Stimulated activated CD8-positive, alpha-beta memory T cell treated with anti-CD3 and anti-CD28 coated beads, Interleukin-4, amount 100 ng/mL, for 1 hour (primary cell): ENCODE results near the gene CDH4.

Source experiments
- DNase-seq, 2 donors: peaks; one replicate each; pipeline ENCODE4 v3.0.0-alpha.2; 2020; ENCODE audit warnings: low read depth in 2 of 2, low spot score in 1 of 2

CDH4 gene

GRCh38 chr20:61325718-61326117 lies 73.7 kb downstream of the CDH4 start:
- DNase-seq = no peak

DNA sequence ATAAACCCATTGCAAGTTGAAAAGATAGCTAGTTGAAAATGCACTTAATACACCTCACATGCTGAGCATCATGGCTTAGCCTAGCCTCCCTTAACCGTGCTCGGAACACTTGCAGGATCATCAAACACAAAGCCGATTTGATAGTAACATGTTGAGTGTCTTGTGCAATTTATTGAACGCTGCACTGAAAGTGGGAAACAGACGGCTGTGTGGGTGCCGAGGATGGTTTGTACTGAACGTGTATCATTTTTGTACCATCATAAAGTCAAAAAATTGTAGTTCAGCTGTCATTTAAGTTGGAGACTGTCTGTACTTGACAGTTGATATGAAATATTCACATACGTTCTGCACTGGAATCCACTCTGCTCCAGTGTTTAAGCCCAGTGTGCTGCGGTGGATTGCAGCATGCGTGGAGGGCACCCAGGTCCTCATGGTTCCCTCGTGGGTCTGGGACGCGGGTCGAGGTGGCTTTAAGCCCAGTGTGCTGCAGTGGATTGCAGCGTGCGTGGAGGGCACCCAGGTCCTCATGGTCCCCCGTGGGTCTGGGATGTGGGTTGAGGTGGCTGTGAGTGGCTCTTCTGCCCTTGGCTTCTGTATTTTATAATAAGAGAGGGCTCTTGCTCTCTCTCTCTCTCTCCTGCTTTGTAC lies 77.0 kb downstream of the CDH4 start:
- no peak for DNase-seq

DNA sequence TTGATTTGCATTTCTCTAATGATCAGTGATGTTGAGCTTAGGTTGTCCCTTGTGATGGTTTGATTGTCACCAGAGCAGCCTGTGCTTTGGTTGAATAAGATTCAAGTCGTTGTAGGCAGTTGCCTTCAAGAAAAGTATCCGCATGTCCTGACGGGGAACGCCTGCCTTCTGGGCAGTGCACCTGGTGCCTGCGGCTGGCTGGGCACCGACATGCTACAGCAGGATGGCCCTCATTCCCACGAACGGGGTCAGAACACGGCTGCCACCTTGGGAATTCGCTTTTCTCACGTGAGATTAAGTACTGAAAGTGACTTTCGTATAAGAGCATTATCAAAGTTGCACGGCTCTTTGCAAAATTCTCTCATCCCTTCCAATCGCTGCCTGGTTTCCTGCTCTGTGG lies 78.4 kb downstream of the CDH4 start:
- DNase-seq = no peak

DNA sequence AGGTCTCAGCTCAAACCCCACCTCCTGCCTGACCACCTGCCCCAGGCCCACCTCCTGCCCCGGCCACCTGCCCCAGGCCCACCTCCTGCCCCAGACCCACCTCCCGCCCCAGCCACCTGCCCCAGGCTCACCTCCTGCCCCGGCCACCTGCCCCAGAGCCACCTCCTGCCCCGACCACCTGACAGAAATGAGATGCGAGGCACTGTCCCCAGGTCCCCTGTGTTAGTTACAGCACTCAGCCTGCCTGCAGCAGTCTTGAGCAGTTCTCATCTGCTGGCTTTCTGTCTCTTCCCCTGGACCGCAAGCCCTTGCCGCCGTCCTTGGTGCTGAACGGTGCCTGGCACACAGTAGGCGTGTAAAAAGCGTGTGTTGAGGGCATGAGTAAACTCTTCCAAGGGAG lies 79.5 kb downstream of the CDH4 start:
- DNase-seq = no peak

DNA sequence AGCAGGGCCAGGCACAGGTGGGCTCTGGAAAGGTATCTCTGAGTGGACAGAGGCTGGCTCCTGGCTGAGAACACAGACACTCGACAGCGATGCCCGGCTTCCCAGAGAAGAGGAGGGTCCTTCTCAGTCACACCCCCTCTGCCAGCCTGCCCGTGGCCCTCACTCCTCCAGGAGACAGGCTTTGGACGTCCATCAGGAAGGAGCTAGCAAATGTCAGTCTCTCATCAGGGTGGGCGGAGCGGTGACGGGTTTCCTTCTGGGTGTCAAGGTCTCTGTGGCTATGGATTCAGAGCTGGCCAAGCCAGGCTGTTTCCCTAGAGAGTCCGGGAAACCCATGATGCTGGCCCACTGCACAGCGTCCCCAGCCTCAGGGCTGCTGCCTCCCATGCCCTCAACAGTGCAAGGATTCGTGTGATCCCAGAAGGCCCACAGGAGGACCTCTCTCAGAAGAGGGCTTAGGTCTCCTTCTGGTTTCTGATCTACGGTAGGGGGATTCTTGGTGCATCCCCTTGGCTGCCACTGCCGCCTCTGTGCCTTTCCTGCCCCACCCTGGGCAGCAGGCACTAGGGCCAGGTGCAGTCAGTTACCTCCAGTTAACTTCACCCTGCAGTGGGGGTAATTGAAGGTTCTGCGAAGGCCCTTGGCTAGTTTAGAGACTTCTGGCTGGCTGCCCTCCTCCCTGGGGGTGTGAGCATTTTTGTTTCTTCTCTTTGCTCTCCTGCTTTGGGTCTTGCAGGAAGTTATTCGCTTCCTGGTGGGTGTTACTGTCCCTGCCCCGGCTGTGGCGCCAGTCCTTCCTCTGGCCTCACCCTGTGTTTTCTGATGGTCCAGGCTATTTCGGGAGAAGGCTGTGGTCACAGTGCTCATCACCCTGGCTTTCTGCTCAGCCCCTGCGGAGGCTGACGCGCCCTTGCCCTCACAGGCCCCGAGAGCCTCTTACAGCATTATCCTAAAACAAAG lies 80.2 kb downstream of the CDH4 start:
- no peak for DNase-seq

DNA sequence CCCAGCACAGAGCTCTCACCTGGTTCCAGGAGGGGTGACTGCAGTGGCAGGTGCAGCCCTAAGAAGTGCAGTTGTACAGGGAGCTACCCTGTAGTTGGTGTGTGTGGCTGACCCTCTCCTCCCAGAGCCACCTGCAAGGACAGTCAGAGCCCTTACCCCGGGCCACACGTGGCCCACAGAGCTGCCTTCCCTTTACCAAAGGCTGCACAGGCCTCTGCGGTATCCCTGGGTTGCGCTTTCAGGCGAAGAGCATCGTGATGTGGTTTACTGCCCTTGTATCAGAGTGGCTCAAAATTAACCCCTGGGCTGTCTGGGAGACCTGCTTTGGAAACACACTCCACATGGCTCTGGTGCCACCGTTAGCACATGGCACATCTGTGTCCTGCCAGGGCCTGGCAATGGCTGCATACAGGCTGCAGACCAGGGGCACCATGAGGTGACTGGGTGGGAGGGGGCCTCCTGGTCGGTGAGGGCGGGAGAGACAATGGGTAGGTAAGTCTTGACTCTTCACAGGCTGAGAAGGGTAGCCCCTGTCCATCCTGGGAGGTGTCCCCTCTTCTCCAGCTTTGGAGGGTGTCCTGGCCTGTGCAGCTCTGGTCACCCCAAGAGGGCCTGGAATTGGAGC lies 81.5 kb downstream of the CDH4 start:
- DNase-seq = no peak

- DNase-seq = no peak
These were observed 88.1 kb downstream of the CDH4 start for GRCh38 chr20:61340157-61340556.

- no peak for DNase-seq
These were observed 89.5 kb downstream of the CDH4 start for GRCh38 chr20:61341605-61342004.

DNA sequence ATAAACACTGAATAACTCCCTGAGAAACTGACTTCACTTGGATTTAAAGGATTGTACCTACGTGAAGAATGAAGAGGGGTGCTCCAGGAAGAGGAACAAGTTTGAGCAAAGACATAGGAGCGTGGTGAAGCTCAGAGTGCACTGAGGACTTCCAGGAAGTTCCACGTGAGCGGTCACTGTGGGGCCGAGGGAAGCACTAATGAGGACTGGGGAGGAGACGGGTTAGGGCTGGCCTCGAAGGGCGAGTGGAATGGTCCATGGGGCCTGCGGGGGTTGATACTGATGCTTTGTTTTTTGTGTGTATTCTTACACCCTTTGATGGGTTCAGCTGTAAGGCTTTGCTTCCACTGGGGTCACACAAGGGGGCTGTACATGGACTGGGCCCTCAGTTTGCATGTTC lies 91.9 kb downstream of the CDH4 start:
- no peak for DNase-seq

GRCh38 chr20:61345656-61346055 lies 93.6 kb downstream of the CDH4 start:
- DNase-seq = no peak

DNA sequence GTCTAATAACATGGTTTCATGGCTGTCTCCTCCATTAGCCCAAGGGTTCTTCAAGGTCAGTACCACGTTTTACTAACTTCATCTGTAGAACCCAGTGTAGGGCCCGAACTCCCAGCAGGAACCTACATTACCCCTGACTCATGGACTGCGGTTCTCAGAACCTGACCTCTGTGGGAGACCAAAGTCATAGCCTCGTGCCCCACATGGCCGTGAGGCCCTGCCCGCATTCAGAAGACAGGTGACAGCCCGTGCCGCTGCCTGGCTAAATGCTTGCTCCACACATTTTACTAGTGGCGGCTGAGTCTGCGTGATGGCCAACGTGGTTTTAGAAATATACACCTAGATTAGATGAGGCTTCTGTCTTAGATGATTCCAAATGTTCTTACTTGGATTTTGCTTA lies 94.9 kb downstream of the CDH4 start:
- no peak for DNase-seq

GRCh38 chr20:61347443-61347842 lies 95.4 kb downstream of the CDH4 start:
- DNase-seq = no peak

DNA sequence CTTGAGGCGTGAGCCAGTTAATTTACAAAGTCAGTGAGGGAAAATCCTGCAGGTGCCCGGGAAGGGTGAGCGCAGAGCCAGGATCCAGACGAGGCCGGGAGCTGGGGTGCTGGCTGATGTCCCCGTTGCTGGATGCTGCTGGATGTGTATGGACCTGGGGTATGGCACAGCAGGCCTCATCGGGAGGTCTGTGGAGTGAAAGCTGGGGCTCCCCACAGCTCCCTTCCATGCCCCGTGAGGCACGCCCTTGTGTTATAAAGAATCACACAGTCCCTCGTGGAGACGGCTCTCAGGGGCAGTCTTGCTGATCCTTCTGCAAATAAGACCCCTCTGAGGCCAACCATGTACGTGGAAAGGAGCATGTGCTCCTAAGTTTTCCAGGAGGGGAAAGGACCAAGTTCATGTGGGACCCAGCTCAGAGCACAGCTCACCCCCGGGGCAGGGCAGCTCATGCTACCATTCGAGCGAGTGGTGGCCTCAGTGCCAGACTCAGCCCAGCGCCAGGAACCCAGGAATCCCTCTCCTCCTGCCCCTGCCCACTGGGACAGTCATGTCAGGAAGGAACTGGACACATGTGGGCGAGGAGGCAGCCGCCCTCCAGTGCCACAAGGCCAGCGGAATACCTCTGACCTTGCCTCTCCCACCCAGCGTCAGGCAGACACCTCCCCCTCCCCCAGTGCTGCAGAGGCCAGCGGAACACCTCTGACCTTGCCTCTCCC lies 97.5 kb downstream of the CDH4 start:
- no peak for DNase-seq

DNA sequence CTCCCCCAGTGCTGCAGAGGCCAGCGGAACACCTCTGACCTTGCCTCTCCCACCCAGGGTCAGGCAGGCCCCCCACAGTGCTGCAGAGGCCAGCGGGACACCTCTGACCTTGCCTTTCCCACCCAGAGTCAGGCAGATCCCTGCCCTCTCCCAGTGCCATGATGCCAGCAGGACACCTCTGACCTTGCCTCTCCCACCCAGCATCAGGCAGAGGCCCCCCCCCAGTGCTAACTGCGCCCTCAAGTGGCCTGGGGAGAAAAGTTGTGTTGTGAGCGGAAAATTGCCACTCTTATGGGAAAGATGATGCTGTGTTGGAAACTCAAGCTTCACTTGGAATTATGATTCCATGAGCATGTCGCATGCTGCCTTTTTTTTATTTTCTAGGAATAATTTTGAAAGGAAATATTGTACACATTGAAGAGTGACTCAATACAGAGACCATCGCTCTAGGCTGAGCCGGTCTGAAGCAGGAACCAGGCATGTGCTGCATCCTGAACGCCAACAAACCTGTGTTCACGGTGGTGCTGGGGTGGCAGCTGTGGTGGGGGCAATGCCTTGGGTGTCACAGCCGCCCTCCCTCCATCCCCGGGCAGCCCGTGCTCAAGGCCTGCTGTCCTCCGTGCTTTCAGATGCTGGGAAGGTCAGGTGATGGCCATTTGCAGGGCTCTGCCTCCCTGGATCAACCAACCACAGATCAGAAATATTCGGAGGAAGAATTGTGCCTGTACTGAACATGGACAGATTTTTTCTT lies 98.6 kb downstream of the CDH4 start:
- DNase-seq = no peak

DNA sequence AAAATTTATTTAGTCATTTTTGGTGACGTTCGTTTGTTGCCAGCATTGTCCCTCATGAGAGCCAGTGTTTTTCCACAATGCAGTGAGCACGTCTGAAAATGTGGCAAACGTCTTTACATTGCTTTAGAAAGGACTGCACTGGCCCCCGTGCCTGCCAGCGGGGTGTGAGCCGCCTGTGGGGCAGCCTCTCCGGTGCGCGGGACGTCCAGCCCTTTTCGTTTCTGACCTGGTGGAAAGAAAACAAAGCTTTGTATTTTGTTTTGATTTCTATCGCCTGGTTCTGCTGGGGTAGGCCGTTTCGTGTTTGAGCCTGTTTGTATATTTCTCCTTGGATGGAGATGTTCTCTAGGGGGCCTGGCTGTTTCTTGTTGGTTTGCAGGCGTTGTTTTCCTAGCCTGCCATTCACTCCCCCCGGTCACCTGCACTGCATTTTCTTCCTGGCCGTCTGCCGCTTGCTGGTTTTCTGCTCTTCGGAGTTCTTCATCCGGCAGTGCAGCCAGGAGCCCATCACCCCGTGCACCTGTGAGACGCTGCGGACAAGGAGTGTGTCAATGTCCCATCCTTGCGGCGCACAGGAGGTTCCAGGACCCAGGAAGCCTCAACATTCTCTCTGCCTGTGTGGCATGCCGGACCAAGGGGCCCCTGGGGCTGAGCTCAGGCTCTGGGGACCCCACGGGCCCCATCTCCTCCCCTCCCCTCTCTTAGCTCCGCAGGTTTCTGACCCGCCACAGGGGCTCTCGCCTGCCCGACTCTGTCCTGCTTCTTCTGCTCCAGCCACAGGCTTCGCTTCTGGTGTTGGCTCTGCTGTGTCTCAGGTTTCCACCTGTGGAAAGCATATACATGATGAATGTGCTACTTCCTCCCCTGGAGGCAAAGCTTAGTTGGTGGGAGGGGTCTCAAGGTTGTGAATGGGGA lies 100.5 kb downstream of the CDH4 start:
- DNase-seq = no peak

- no peak for DNase-seq
These were observed 101.4 kb downstream of the CDH4 start for GRCh38 chr20:61353261-61354000.

DNA sequence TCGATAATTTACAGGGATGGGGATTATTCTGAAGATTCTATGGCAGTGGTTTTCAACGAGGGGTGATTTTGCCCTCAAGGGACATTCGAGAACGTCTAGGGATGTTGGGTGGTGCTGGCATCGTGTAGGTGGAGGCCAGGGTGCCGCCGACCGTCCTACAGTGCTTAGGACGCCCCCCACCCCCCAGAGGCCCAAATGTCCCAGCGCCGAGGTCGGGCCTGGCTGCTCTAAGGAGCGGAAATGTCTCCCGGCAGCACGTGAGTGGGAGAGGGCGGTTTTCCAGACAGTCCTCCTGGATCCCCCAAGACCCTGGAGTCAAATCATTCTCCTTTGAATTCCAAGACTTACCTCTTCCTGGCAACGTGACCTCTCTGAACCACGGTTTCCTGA lies 101.9 kb downstream of the CDH4 start:
- DNase-seq = no peak

DNA sequence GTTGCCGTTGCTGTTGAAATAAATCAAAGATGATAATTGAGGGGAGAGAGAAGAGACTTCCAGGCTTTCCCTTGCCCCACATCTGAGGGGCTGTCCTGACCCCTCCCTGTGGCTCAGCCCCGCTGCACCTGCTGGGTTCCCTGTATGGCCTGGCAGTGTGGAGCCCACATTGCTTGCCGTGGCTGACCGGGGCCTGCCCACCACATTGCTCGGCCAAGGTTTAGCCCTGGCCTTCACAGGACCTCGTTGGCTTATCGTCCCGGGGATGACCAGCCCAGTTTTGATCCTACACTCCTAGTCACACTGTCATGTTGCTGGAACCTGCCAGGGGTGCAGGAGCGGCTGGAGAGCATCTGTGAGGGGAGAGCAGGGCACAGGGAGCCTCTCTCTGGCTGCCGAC lies 102.4 kb downstream of the CDH4 start:
- DNase-seq = no peak

DNA sequence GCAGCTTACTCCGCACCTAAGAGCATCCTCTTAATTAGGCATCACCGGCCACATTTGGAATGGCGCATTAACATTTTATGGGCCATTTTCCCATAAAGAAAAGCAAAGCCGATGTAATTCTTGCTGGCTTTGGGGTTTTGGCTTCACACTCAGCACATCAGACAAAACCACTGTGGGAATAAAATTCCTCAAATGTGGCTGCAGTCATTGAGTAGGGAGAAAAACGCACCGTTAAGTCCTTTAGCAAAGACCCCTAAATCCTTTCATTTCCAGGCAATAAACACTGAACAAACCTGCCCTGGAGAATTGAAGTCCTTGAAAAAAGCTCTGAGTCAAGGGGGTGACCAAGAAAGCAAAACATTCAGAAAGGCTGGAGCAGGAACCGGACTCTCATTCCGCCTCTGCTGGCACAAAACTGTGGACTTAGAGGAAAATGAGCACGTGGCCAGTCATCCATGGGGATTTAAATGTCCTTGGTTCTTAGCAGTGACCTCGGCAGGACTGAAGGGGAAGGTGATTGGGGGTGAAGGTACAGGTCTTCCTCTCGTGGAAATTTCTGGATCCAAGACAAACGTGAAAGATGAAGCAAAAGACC lies 102.9 kb downstream of the CDH4 start:
- no peak for DNase-seq
